Measurements from ENCODE around the gene EPB41.

GRCh38 chr1:29002792-29003191, 88.4 kb downstream of the EPB41 start:
- TF ChIP-seq CTCF (IDR thresholded peaks at IDR 0.05) (no peak), POLR2AphosphoS5 (IDR thresholded peaks at IDR 0.05; ENCODE audit: low read depth, low read length) (no peak), SIN3A (IDR thresholded peaks at IDR 0.05; ENCODE audit: borderline replicate concordance, insufficient read depth, low read depth, low read length) (no peak), TCF7L2 (IDR thresholded peaks at IDR 0.05; ENCODE audit: low read depth, low read length) (no peak)
- TF ChIP-seq, protein P1, sequence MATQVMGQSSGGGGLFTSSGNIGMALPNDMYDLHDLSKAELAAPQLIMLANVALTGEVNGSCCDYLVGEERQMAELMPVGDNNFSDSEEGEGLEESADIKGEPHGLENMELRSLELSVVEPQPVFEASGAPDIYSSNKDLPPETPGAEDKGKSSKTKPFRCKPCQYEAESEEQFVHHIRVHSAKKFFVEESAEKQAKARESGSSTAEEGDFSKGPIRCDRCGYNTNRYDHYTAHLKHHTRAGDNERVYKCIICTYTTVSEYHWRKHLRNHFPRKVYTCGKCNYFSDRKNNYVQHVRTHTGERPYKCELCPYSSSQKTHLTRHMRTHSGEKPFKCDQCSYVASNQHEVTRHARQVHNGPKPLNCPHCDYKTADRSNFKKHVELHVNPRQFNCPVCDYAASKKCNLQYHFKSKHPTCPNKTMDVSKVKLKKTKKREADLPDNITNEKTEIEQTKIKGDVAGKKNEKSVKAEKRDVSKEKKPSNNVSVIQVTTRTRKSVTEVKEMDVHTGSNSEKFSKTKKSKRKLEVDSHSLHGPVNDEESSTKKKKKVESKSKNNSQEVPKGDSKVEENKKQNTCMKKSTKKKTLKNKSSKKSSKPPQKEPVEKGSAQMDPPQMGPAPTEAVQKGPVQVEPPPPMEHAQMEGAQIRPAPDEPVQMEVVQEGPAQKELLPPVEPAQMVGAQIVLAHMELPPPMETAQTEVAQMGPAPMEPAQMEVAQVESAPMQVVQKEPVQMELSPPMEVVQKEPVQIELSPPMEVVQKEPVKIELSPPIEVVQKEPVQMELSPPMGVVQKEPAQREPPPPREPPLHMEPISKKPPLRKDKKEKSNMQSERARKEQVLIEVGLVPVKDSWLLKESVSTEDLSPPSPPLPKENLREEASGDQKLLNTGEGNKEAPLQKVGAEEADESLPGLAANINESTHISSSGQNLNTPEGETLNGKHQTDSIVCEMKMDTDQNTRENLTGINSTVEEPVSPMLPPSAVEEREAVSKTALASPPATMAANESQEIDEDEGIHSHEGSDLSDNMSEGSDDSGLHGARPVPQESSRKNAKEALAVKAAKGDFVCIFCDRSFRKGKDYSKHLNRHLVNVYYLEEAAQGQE (IDR thresholded peaks at IDR 0.05; ENCODE audit: insufficient read depth in 1 of 2, low read depth in 2 of 2, low read length in 1 of 2), result no peak
